Neural progenitor cell (in vitro differentiated cells): ENCODE results near the gene TNP1.

Experiments used
- EZH2 ChIP-seq: fragments of 200-600 bp; sonication (generic); IDR thresholded peaks from 2 replicates; pipeline ENCODE4 v1.6.1; 2017; ENCODE audit warnings: antibody characterized with exemption, mild to moderate bottlenecking, moderate library complexity
- TF ChIP-seq, protein P1 (sequence below): fragments of 200-600 bp; sonication (generic); IDR thresholded peaks from 2 replicates; pipeline ENCODE4 v1.5.1; 2017; ENCODE audit warnings: antibody characterized with exemption, mild to moderate bottlenecking

- TF ChIP-seq, protein P1, sequence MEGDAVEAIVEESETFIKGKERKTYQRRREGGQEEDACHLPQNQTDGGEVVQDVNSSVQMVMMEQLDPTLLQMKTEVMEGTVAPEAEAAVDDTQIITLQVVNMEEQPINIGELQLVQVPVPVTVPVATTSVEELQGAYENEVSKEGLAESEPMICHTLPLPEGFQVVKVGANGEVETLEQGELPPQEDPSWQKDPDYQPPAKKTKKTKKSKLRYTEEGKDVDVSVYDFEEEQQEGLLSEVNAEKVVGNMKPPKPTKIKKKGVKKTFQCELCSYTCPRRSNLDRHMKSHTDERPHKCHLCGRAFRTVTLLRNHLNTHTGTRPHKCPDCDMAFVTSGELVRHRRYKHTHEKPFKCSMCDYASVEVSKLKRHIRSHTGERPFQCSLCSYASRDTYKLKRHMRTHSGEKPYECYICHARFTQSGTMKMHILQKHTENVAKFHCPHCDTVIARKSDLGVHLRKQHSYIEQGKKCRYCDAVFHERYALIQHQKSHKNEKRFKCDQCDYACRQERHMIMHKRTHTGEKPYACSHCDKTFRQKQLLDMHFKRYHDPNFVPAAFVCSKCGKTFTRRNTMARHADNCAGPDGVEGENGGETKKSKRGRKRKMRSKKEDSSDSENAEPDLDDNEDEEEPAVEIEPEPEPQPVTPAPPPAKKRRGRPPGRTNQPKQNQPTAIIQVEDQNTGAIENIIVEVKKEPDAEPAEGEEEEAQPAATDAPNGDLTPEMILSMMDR: no peak
- TF ChIP-seq EZH2: no peak
These were observed 4.3 kb downstream of the TNP1 start for GRCh38 chr2:216855605-216856004.
